ENCODE measurements around the gene NR1D1. TPM values are rescaled to one million over a fixed set of nuclear protein-coding genes. Genes with fewer than 3 reads are reported as not detected.
A peak's percentile ranks its signal among the peaks of the same experiment; 100 is the strongest.

Gene NR1D1
- total and polyA plus RNA-seq, 2 of the 13 experiments (the other 11 are each of a cell fraction or from before 2014, with no cell fraction given) = 2.1 to 2.7 TPM

DNA sequence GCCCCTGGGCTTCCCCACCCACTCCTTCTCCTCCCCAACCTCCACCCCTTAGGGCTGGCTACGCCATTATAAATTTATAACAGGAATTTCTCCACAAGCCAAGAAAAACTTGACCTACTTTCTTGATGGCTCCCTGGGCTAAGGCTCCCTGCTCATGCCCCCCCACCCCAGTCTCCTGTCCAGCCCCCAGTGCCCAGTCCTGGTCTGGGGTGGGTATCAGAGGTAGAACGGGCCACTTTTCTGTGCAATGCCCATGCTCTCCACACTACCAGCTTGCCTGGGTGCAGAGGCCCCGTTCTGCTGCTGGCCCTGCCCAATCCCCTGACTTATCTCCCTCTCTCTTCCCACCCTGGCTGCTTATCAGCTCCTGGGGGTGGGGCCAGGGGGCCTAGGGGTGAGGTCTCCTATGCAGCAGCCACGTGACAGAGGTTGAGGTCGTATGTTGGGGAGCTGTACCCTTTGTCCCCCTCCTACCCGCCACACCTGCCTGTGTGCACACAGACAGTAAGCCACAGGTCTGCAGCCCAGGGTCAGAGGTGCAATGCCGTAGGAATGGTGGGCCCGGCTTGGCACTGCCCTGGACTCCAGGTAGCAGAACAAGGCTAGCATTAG is 27.5 kb downstream of the NR1D1 start (continued):
- TF ChIP-seq, protein P1, sequence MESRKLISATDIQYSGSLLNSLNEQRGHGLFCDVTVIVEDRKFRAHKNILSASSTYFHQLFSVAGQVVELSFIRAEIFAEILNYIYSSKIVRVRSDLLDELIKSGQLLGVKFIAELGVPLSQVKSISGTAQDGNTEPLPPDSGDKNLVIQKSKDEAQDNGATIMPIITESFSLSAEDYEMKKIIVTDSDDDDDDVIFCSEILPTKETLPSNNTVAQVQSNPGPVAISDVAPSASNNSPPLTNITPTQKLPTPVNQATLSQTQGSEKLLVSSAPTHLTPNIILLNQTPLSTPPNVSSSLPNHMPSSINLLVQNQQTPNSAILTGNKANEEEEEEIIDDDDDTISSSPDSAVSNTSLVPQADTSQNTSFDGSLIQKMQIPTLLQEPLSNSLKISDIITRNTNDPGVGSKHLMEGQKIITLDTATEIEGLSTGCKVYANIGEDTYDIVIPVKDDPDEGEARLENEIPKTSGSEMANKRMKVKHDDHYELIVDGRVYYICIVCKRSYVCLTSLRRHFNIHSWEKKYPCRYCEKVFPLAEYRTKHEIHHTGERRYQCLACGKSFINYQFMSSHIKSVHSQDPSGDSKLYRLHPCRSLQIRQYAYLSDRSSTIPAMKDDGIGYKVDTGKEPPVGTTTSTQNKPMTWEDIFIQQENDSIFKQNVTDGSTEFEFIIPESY (CRISPR knock-in tag; IDR thresholded peaks at IDR 0.05) = peak; percentile 38; the same call in 1 of the 2 replicates
- TF ChIP-seq GATAD2A (CRISPR knock-in tag; IDR thresholded peaks at IDR 0.05) (peak; percentile 24; the same call in 1 of the 2 replicates), IKZF4 (CRISPR knock-in tag; IDR thresholded peaks at IDR 0.05; ENCODE audit: borderline replicate concordance, low read depth, not compliant biosample characterization) (no peak), ISX (CRISPR knock-in tag; conservative IDR thresholded peaks at IDR 0.05) (no peak), RAD51 (IDR thresholded peaks at IDR 0.05; ENCODE audit: borderline replicate concordance) (0 out of 2 replicates have a peak, but pooled peaks have one; percentile 4), ZNF256 (CRISPR knock-in tag; conservative IDR thresholded peaks at IDR 0.05) (no peak), ZNF224 (CRISPR knock-in tag; IDR thresholded peaks at IDR 0.05) (no peak), ZNF317 (CRISPR knock-in tag; IDR thresholded peaks at IDR 0.05) (no peak), JUNB (CRISPR knock-in tag; IDR thresholded peaks at IDR 0.05; ENCODE audit: borderline replicate concordance) (no peak), PATZ1 (CRISPR knock-in tag; IDR thresholded peaks at IDR 0.05) (peak; percentile 92), POGK (CRISPR knock-in tag; conservative IDR thresholded peaks at IDR 0.05) (0 out of 2 replicates have a peak, but pooled peaks have one; percentile 27), MTA1 (CRISPR knock-in tag; IDR thresholded peaks at IDR 0.05; ENCODE audit: borderline replicate concordance) (peak; percentile 88), KDM6A (CRISPR knock-in tag; IDR thresholded peaks at IDR 0.05; ENCODE audit: low read depth) (0 out of 2 replicates have a peak, but pooled peaks have one; percentile 11), ESRRA (CRISPR knock-in tag; IDR thresholded peaks at IDR 0.05; ENCODE audit: low read depth) (peak; percentile 19; the same call in 1 of the 2 replicates), FOXK1 (CRISPR knock-in tag; IDR thresholded peaks at IDR 0.05; ENCODE audit: borderline replicate concordance, low read depth) (no peak)
- TF ChIP-seq, protein P2, sequence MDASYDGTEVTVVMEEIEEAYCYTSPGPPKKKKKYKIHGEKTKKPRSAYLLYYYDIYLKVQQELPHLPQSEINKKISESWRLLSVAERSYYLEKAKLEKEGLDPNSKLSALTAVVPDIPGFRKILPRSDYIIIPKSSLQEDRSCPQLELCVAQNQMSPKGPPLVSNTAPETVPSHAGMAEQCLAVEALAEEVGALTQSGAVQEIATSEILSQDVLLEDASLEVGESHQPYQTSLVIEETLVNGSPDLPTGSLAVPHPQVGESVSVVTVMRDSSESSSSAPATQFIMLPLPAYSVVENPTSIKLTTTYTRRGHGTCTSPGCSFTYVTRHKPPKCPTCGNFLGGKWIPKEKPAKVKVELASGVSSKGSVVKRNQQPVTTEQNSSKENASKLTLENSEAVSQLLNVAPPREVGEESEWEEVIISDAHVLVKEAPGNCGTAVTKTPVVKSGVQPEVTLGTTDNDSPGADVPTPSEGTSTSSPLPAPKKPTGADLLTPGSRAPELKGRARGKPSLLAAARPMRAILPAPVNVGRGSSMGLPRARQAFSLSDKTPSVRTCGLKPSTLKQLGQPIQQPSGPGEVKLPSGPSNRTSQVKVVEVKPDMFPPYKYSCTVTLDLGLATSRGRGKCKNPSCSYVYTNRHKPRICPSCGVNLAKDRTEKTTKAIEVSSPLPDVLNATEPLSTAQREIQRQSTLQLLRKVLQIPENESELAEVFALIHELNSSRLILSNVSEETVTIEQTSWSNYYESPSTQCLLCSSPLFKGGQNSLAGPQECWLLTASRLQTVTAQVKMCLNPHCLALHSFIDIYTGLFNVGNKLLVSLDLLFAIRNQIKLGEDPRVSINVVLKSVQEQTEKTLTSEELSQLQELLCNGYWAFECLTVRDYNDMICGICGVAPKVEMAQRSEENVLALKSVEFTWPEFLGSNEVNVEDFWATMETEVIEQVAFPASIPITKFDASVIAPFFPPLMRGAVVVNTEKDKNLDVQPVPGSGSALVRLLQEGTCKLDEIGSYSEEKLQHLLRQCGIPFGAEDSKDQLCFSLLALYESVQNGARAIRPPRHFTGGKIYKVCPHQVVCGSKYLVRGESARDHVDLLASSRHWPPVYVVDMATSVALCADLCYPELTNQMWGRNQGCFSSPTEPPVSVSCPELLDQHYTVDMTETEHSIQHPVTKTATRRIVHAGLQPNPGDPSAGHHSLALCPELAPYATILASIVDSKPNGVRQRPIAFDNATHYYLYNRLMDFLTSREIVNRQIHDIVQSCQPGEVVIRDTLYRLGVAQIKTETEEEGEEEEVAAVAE (CRISPR knock-in tag; IDR thresholded peaks at IDR 0.05; ENCODE audit: borderline replicate concordance) = no peak
